Measurements from ENCODE around the gene AOC3. TPM values are rescaled to one million over a fixed set of nuclear protein-coding genes. Genes with fewer than 3 reads are reported as not detected.
"Not testable (repeated sequence)": the region's sequence is repeated elsewhere in the genome, so short reads cannot be mapped to it uniquely, and the experiment has no call there.

The AOC3 gene
- polyA plus RNA-seq, 3 donors, result 4.8 to 6.3 (median 5.3) TPM

GRCh38 chr17:42883802-42884558, 33.0 kb downstream of the AOC3 start:
- peak in 1 of 11 donors; percentile 46 for DNase-seq (ENCODE audit: extremely low read depth in 1 of 11, low read depth in 9 of 11, low spot score in 4 of 11)

DNA sequence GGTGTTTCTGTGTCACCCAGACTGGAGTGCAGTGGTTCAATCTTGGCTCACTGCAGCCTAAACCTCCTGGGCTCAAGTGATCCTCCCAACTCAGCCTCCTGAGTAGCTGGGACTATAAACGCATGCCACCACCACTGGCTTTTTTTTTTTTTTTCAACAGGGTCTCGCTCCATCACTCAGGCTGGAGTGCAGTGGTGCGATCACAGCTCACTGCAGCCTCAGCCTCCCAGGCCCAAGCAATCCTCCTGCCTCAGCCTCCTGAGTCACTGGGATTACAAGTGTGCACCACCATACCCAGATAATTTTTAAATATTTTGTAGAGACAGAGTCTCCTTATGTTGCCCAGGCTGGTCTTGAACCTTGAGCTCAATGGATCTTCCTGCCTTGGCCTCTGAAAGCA, 34.8 kb downstream of the AOC3 start:
- DNase-seq (ENCODE audit: extremely low read depth in 1 of 11, low read depth in 9 of 11, low spot score in 4 of 11), result not testable (repeated sequence)

DNA sequence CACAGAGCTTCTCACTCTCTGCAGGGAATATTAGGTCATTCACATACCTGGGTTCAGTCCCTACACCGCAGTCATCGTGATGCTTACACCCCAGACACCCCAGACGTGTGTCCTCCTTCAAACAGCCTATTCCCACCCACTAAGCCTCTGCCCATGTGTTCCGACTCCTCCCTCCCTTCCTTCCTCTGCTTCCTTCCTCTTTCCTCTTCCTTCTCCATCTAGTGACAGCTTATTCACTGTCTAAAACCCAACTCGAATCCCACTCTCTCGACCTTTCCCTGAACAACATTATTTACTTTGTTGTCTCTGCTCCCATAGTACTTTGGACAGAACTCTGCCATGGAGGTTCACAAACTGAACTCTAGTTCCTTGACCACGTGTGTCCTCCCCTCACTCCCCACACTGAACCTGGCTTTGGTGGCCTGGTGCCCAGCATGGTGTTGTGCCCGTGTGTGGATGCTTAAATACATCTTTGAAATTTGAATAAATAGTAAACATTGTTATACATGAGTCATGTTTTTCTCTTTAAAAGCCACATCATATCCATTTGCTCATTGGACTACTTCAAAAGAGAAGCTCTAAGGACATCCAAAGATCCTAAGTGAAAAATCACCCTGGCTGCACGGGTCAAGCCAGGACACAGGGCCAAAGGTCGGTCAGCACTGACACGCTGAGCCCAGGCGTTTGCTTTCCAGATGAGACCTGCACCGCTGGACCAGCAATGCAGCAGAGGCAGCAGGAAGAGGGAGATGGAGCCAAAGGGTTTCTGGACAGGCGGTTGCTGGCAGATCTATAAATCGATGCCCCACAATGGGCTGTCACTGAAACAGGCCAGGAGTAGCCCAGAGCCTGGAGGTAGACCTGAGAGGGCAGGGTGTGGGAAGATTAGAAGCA, 35.5 kb downstream of the AOC3 start:
- DNase-seq (ENCODE audit: extremely low read depth in 1 of 11, low read depth in 9 of 11, low spot score in 4 of 11), result no peak

- no peak for DNase-seq (ENCODE audit: extremely low read depth in 1 of 11, low read depth in 9 of 11, low spot score in 4 of 11)
Observed at GRCh38 chr17:42889809-42890208, 38.8 kb downstream of the AOC3 start.

DNA sequence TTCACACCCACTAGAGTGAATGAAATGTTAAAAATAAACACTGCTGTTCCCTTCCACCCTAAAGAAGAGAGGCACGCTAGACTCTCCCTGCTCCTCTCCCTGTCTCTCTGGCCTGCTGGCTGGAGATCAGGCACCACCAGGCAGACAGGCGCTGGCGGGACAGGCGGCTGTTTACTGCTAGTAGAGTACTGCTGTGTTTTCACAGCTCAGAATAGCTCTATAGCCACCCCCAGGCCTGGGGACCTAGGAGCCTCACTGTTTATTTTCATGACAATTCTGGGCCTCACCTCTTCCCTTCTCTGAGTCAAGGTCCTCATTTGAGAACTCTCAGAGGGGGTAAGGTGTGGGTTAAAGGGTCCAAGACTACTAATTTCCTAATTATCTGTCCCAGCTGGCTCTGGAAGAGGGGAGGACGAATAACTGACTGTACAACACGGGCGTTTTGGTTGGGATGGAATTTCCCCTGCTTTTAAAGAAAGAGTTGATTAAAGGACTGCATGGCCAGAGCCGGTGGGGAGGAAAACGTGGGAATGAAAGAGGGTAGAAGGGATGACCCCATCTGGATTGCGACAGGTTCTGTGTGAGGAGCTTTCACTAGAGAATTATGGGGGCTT, 40.6 kb downstream of the AOC3 start:
- no peak for DNase-seq (ENCODE audit: extremely low read depth in 1 of 11, low read depth in 9 of 11, low spot score in 4 of 11)

GRCh38 chr17:42893359-42893758, 42.4 kb downstream of the AOC3 start:
- no peak for DNase-seq (ENCODE audit: extremely low read depth in 1 of 11, low read depth in 9 of 11, low spot score in 4 of 11)

- no peak for DNase-seq (ENCODE audit: extremely low read depth in 1 of 11, low read depth in 9 of 11, low spot score in 4 of 11)
Observed at GRCh38 chr17:42894283-42895184, 43.5 kb downstream of the AOC3 start.

- no peak for DNase-seq (ENCODE audit: extremely low read depth in 1 of 11, low read depth in 9 of 11, low spot score in 4 of 11)
Observed at GRCh38 chr17:42895185-42895555, 44.2 kb downstream of the AOC3 start.

- no peak for DNase-seq (ENCODE audit: extremely low read depth in 1 of 11, low read depth in 9 of 11, low spot score in 4 of 11)
Observed at GRCh38 chr17:42898147-42898811, 47.3 kb downstream of the AOC3 start.

- DNase-seq (ENCODE audit: extremely low read depth in 1 of 11, low read depth in 9 of 11, low spot score in 4 of 11), result not testable (repeated sequence)
Observed at GRCh38 chr17:42899981-42900380, 49.0 kb downstream of the AOC3 start.

GRCh38 chr17:42900460-42901331, 49.7 kb downstream of the AOC3 start, which contains the start of gene G6PC1:
Gene G6PC1 (plus strand): TSS chr17:42900799. CDS start chr17:42900877, 78 bp downstream.
- no peak for DNase-seq (ENCODE audit: extremely low read depth in 1 of 11, low read depth in 9 of 11, low spot score in 4 of 11)

- no peak for DNase-seq (ENCODE audit: extremely low read depth in 1 of 11, low read depth in 9 of 11, low spot score in 4 of 11)
Observed at GRCh38 chr17:42901535-42902229, 50.7 kb downstream of the AOC3 start.

DNA sequence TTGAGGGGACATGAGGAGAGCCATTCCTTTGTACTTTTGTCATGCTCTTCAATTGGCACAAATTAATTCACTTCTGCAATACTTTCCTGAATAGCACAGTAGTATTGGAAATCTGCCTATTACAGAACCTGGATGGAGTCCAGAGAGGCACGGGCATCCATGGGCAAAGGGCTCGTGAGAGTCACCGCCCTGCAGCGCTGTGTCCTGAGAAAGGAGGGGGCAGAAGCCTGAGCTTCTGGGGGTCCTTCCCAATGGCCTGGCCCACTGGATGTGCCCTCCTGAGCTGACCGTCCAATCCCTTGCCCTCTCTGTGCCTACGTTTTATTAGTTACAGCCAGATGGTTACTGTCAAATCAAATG, 53.1 kb downstream of the AOC3 start:
- no peak for DNase-seq (ENCODE audit: extremely low read depth in 1 of 11, low read depth in 9 of 11, low spot score in 4 of 11)

DNA sequence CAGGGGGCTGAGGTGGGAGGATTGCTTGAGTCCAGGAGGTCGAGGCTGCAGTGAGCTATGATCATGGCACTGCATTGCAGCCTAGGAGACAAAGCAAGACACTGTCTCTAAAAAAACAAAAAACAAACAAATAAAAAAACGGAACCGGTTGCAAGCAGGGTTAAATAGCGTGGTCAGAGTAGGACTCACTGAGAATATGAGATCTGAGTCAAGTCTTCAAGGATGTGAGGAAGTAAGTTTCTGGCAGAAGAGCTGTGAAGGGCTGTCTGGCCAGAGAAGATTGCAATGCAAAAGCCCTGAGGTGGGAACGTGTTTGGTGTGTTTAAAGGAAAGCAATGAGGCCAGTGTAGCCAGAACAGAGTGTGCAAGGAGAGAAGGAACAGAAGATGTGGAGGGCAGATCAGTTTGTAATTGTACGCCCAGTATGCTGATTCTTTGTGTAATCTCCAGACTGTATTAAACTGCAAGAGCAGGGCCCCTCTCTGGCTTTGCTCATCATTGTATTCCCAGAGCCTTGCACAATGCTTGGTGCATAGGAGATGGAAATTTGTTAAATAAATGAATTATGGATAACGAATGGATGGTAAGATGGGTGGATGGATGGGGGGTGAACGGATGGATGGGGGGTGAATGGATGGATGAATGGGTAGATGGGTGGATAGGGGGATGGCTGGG, 55.9 kb downstream of the AOC3 start:
- no peak for DNase-seq (ENCODE audit: extremely low read depth in 1 of 11, low read depth in 9 of 11, low spot score in 4 of 11)
